ENCODE results near the gene CEP128. TPM values are rescaled to one million over a fixed set of nuclear protein-coding genes. Genes with fewer than 3 reads are reported as not detected.

The CEP128 gene
- total RNA-seq, 1 donor: 12.2 TPM

DNA sequence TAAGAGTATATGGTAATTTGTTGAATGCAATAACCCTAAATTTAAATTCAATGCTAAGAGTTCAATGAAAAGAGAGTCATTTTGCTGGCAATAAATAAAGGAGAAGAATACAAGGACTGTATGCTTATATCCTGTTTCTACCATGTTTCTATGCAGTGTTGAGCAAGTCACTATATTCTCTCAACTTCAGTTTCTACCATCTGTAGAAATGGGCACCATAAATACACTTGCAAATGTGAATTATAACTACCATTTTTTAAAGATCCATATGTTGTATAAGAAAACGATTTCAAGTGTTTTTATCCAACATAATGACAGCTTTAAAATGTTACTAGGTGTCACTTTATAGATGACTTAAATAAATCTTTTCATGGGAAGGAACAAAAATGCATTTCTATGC is 170.3 kb downstream of the CEP128 start:
- TF ChIP-seq, protein P1, sequence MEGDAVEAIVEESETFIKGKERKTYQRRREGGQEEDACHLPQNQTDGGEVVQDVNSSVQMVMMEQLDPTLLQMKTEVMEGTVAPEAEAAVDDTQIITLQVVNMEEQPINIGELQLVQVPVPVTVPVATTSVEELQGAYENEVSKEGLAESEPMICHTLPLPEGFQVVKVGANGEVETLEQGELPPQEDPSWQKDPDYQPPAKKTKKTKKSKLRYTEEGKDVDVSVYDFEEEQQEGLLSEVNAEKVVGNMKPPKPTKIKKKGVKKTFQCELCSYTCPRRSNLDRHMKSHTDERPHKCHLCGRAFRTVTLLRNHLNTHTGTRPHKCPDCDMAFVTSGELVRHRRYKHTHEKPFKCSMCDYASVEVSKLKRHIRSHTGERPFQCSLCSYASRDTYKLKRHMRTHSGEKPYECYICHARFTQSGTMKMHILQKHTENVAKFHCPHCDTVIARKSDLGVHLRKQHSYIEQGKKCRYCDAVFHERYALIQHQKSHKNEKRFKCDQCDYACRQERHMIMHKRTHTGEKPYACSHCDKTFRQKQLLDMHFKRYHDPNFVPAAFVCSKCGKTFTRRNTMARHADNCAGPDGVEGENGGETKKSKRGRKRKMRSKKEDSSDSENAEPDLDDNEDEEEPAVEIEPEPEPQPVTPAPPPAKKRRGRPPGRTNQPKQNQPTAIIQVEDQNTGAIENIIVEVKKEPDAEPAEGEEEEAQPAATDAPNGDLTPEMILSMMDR (IDR thresholded peaks at IDR 0.05; ENCODE audit: insufficient read depth, low read length): no peak
- no peak for DNase-seq (ENCODE audit: low read depth)
- H3K4me3 ChIP-seq (ENCODE audit: low read depth, low read length): no peak overlapping the region

DNA sequence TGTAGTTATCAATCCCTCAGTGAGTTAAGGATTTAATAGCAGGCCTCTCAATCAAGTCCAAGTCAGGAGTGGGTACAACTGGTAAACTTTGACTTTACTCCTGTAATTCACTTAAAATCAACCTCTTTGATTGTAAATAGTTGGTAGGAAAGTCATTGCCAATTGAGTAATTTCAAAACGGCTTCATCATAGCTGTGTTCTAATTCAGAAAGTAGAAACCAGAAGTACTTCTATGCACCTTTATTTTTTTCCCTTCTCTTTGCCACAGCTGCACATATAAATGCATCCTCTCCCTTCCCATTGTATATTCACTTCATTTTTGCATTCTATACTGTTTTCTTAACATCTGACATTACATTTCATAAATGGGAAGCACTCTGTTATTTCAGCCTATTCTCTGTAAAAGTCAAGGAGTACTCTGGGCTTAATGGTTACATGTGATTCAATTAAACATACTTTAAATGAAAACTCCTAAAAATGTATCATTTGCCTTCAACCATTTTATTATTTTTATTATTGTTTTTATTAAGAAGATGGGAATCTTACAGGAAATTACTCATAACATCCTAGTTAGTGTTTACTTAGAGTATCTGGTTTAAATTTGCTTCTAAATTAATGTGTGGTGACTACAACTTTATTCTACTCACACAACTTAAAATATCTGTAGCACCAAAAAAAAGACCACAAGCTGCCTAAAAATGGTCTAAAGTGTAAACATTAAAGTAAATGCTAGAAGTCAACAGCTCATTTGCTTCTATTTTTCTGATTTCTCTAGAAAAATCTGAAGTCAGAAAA is 171.2 kb downstream of the CEP128 start:
- H3K4me3 ChIP-seq (ENCODE audit: low read depth, low read length): no peak overlapping the region
- no peak for DNase-seq (ENCODE audit: low read depth)
- TF ChIP-seq, protein P1 (IDR thresholded peaks at IDR 0.05; ENCODE audit: insufficient read depth, low read length): no peak

DNA sequence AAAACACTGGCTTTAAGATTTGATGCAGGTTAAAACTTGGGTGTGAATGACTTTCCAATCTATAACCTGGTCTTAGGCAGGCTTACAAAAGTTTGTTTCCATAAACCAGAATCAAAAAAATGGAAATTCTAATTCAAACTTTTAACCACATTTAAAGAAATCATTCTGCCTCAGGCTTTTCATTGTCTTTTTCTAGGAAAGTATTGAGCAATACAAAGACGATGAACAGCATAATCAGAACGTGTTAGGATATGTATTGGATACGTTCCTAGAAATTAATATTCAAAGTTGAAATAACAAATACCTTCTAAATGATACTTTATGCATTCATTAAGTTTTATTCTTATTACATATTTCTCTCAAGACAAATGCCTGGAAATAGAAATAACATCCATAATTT is 172.9 kb downstream of the CEP128 start:
- no peak overlapping the region for H3K4me3 ChIP-seq (ENCODE audit: low read depth, low read length)
- TF ChIP-seq, protein P1 (IDR thresholded peaks at IDR 0.05; ENCODE audit: insufficient read depth, low read length): no peak
- no peak for DNase-seq (ENCODE audit: low read depth)

DNA sequence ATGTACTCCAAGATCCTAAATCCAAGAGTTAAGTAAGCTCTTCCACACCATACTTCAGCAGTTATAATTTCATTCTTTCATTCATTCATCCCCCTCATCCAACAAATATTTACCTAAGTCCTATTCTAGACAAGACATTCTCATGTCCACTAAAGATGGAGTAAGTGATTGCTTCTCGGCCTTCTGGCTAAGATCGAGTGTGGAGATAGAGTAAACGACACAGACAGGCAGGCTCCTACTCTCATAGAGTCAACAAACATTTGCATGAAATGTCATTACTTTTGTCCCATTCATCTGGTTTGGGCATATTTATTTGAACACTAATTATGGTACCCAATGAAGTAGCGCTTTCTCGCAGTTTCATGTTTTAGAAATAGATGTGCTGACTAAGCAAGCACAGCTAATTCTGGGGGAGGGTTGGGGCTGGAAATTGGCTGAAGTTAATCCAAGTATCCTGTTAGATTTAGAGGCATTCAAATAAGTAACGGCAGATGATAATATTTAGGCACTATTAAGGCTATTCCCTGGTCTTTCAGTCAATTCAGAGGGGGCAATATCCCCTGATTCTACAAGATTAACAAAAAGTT is 176.5 kb downstream of the CEP128 start:
- TF ChIP-seq, protein P1 (IDR thresholded peaks at IDR 0.05; ENCODE audit: insufficient read depth, low read length): no peak
- DNase-seq (ENCODE audit: low read depth): no peak
- no peak overlapping the region for H3K4me3 ChIP-seq (ENCODE audit: low read depth, low read length)

DNA sequence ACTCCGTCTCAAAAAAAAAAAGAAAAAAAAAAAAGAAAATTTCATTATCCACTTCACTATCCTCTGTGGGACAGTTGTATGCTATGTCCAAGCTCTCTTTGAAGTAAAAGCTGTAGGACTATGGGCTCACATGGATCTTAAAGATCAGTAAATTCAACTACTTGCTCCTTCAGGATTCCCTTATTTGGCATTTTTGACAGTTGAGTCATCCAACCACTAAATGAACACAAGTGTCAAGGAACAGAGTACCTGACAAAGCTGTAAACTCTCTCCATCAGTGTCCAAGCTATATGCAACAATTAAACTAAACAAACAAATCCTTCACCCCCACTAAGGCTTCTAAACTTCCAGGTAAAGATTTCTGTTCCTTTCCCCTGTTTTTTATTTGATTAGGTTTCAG is 177.0 kb downstream of the CEP128 start:
- DNase-seq (ENCODE audit: low read depth): no peak
- TF ChIP-seq, protein P1 (IDR thresholded peaks at IDR 0.05; ENCODE audit: insufficient read depth, low read length): no peak
- no peak overlapping the region for H3K4me3 ChIP-seq (ENCODE audit: low read depth, low read length)

DNA sequence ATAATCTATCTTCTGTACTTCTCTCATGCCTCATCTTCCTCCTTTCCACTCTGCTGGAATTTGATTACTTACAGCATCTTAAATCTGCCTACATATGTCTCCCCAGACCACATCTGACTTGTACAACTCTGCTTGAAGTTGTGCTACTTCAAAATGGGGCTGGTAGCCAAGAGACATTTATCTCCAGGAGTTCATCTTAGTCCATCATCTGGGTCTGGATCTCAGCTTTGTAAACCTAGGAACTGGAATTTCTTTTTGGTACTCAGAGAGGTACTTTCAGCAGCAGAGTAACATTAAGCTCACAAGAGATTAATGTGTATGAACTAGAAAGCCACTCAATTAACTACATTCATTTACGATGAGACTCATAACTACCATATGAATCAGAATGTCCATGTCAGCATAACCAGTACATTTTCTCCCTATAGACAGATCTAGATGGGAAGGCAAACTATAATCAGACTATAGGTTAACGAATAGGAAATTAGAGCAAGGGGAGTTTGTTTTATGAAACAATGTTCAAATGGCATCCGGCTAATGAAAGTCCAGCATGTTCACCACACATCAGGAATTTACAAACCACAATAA is 178.8 kb downstream of the CEP128 start:
- no peak for DNase-seq (ENCODE audit: low read depth)
- TF ChIP-seq, protein P1 (IDR thresholded peaks at IDR 0.05; ENCODE audit: insufficient read depth, low read length): no peak
- H3K4me3 ChIP-seq (ENCODE audit: low read depth, low read length): no peak overlapping the region

Measured in fibroblast of the aortic adventitia (primary cell).